ENCODE results near the gene AQR.

DNA sequence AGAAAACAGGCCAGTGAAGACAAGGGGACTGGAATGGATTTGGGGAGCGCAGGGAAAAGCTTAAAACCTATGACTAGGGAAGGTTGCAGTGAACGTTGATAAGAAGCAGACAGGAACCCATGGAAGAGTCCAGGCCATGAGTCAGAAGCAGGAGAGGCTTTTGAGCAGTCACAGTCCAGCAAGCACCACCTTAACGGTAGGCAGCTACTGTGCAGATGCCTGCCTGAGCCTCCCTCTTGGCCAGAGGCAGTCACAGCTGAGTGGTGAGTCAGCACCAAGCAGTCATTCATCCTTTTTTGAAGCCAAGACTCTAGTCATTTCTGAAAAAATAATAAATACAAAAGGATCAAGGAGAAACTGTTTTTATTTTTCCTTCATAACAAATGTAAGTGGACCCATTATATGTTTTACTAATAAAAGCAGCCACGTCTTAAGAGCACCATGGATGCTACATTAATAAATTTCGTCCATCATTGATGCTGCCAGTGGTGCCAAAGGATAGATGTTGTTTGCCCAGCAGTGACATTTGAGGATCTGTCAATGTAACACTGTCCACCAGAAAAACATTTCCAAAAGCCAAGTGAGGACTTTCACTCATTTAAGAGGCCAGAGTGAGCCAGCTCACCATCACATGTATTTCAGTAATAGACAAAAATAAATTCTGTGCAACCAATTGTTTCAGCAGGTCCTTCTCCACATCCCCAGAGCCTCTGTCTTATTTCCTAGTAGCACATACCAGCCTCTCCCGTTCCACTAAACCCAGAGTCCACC lies 132.1 kb downstream of the AQR start:
- TF ChIP-seq, protein P1, sequence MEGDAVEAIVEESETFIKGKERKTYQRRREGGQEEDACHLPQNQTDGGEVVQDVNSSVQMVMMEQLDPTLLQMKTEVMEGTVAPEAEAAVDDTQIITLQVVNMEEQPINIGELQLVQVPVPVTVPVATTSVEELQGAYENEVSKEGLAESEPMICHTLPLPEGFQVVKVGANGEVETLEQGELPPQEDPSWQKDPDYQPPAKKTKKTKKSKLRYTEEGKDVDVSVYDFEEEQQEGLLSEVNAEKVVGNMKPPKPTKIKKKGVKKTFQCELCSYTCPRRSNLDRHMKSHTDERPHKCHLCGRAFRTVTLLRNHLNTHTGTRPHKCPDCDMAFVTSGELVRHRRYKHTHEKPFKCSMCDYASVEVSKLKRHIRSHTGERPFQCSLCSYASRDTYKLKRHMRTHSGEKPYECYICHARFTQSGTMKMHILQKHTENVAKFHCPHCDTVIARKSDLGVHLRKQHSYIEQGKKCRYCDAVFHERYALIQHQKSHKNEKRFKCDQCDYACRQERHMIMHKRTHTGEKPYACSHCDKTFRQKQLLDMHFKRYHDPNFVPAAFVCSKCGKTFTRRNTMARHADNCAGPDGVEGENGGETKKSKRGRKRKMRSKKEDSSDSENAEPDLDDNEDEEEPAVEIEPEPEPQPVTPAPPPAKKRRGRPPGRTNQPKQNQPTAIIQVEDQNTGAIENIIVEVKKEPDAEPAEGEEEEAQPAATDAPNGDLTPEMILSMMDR (IDR thresholded peaks at IDR 0.05; ENCODE audit: borderline replicate concordance, extremely low read depth, low read length, poor library complexity, severe bottlenecking) = no peak
- no peak for TF ChIP-seq EZH2 (IDR thresholded peaks at IDR 0.05; ENCODE audit: borderline replicate concordance, low read depth, low read length, severe bottlenecking)

All from DND-41 (cell line).